ENCODE results near the gene P4HB. TPM values are rescaled to one million over a fixed set of nuclear protein-coding genes. Genes with fewer than 3 reads are reported as not detected.

Gene P4HB
- 377 and 380 TPM in 2 replicates for total RNA-seq (2013; cell fraction: nucleolus; rRNA removed)
- total RNA-seq (2014; rRNA removed) (378 and 467 TPM in 2 replicates), total RNA-seq (2014; rRNA removed; fragmentation: Illumina TruSeq; extraction: Trizol) (247 and 285 TPM in 2 replicates), total RNA-seq (2021) (378 and 437 TPM in 2 replicates), polyA plus RNA-seq (2011; rRNA removed) (44.1 and 49.9 TPM in 2 replicates), polyA plus RNA-seq (2014; fragmentation: Illumina TruSeq; extraction: Trizol) (458 and 725 TPM in 2 replicates), polyA plus RNA-seq (2014; fragmentation: Nextera tagmentation; extraction: Ambion mirVana) (10 to 100 TPM in 1 of 2 experiments, 1 to 10 TPM in 1; 4.7 to 18.3 TPM), polyA plus RNA-seq (2014; rRNA removed) (128 and 182 TPM in 2 replicates), polyA plus RNA-seq (2016; fragmentation: Nextera tagmentation; extraction: Ambion mirVana) (100 to 1,000 TPM; 543 to 549 TPM), polyA minus RNA-seq (2011; rRNA and poly(A)+ RNA removed) (38.8 and 46.2 TPM in 2 replicates), Bru-seq, nascent RNA (percentile 90 among the genes with signal in this experiment), BruChase-seq, experiment 1, labeled RNA remaining after a 6-hour chase (percentile 98 among the genes with signal in this experiment), BruChase-seq, experiment 2, labeled RNA remaining after a 2-hour chase (percentile 95 among the genes with signal in this experiment)
- 409 TPM for polyA plus RNA-seq (2011; ENCODE audit: low read depth)
- polyA plus RNA-seq (2011; cell fraction: cytosol; rRNA removed), result 37.3 and 56.7 TPM in 2 replicates
- polyA plus RNA-seq (2011; cell fraction: nucleus; rRNA removed), result 82.9 and 101 TPM in 2 replicates
- polyA plus RNA-seq (2012), result 697 and 937 TPM in 2 replicates
- 65.3 and 66.3 TPM in 2 replicates for polyA minus RNA-seq (2011; cell fraction: cytosol; rRNA and poly(A)+ RNA removed)
- 59.7 and 74.5 TPM in 2 replicates for polyA minus RNA-seq (2011; cell fraction: nucleus; rRNA and poly(A)+ RNA removed)
- long read RNA-seq, experiment 1, transcript P4HB-201 (11 exons, 2,603 nt), result major isoform, 324 of 357 reads
- long read RNA-seq, experiment 1, partial matches to known transcripts, result 9 of 357 reads
- long read RNA-seq, experiment 1, other reads (novel, unspliced or antisense), result 14 of 357 reads
- long read RNA-seq, experiment 2, transcript P4HB-201 (11 exons, 2,603 nt), result major isoform, 275 of 325 reads
- long read RNA-seq, experiment 2, transcript P4HB-210 (5 exons, 765 nt), result minor isoform, 6 of 325 reads
- long read RNA-seq, experiment 2, partial matches to known transcripts, result 23 of 325 reads
- long read RNA-seq, experiment 2, other reads (novel, unspliced or antisense), result 19 of 325 reads

DNA sequence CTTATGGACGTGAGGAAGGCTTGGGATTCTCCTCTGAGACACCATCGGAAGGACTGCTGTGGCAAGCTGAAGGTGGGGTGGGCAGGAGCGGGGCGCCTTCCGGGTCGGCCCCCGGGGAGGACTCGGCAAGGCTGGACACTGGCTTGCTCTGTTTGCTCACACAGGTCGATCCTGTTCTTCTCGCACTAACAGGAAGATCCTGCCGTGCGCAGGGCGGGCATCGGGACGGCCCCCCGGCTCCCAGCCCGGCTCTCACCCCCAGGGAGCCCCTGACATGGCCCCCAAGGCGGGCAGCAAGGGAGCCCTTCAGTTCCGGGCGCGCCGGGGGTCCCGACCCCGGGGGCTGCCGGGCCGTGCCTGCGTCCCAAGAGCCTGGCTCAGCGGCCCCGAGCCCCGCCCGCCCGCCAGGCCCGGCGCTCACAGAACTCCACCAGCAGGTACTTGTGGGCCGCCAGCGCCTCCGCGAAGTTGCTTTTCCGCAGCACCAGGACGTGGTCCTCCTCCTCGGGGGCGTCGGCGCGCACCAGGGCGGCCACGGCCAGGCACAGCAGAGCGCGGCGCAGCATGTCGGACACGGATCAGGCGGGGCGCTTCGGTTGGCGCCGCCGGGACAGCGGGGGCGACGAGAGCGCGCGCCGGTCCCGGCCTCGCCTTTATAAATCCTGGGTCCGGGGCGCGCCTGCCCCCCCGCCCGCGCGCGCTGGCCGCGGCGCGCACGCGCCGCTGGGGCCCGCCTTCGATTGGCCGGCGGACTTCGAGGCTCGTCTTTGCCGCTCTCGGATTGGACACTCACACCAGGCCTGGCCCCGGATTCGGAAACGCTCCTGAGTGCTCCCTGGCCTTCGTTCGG is at the start of gene P4HB:
TSS of gene P4HB (minus strand) at position 630 of the 850 bp plus-strand sequence. CDS start at position 566, 64 bp downstream.
- peaks cover 23% of the 10 kb centered on the region for H3K4me1 ChIP-seq (ENCODE audit: control insufficient read depth, insufficient read depth, low read length)
- no peak for ATAC-seq
- CTCF ChIA-PET, result interaction anchor here (0.7 to 1.4 kb wide), 4 partner anchors 9 to 125 kb away, joined by 3 to 7 read pairs (median 4); partner anchors contain the start of genes ARHGDIA and MCRIP1
- H3K79me2 ChIP-seq (ENCODE audit: control insufficient read depth, insufficient read depth, low read length), result peaks cover 76% of the 10 kb centered on the region
- no peaks in the 10 kb centered on the region for H3K27me3 ChIP-seq (replicated peaks in 1 of 2; ENCODE audit: control insufficient read depth in 2 of 2, insufficient read depth in 2 of 2, low read length in 1 of 2)
- in situ Hi-C loops (cut with MboI) (no loop called here), intact Hi-C loops (cut with micrococcal nuclease; ENCODE audit: unreplicated experiment) (loop anchor here (5.0 kb wide), 1 partner anchor 162 kb away; the partner anchor contains the start of genes CENPX and LRRC45)
- H3K4me2 ChIP-seq (ENCODE audit: control insufficient read depth, insufficient read depth), result peak within 1 kb of the TSS; percentile 91
- peaks cover 7 to 31% of the 10 kb centered on the region in 2 experiments for H3K36me3 ChIP-seq (ENCODE audit: control insufficient read depth in 2 of 2, insufficient read depth in 2 of 2, low read length in 1 of 2)
- H3K9ac ChIP-seq (ENCODE audit: control insufficient read depth, insufficient read depth, low read length), result peak within 1 kb of the TSS; percentile 99
- DNase-seq (ENCODE audit: low read depth, low spot score), result no peak
- no peaks in the 10 kb centered on the region for H3K9me3 ChIP-seq (replicated peaks; ENCODE audit: control insufficient read depth, insufficient read depth, low read length)
- SMC1A ChIA-PET (ENCODE audit: uncharacterized antibody, unreplicated experiment), result interaction anchor here (0.8 to 1.5 kb wide), 2 partner anchors 26 to 178 kb away, joined by 3 to 6 read pairs; partner anchors contain the start of gene MCRIP1
- peak within 1 kb of the TSS; percentile 67 for H2AFZ ChIP-seq (ENCODE audit: control insufficient read depth, low read depth, low read length)
- RAD21 ChIA-PET (ENCODE audit: unreplicated experiment), result interaction anchor here (1.0 to 1.2 kb wide), 2 partner anchors 27 to 68 kb away, joined by 3 read pairs; partner anchors contain the start of genes MAFG and MCRIP1
- POLR2A ChIA-PET, result interaction anchor here (0.5 to 1.9 kb wide), 6 partner anchors 10 to 132 kb away, joined by 3 to 15 read pairs (median 10); partner anchors contain the start of gene MCRIP1
- H3K4me3 ChIP-seq, result peak within 1 kb of the TSS; percentile 100
- no TSS peak for BruUV-seq (replicated peaks)
- peaks cover 3% of the 10 kb centered on the region; the same call in 1 of the 2 replicates for H4K20me1 ChIP-seq (ENCODE audit: control insufficient read depth, insufficient read depth)
- under 1% methylated on average over 85 of the region's 95 CpGs for WGBS (ENCODE audit: insufficient coverage, insufficient replicate concordance, low lambda C conversion rate, missing lambda C conversion rate)
- H3K27ac ChIP-seq (ENCODE audit: control insufficient read depth, insufficient read depth), result peak within 1 kb of the TSS; percentile 98
- FAIRE-seq, result no peak
- TF ChIP-seq CEBPB (IDR thresholded peaks at IDR 0.05; ENCODE audit: borderline replicate concordance in 1 of 2, low read depth in 2 of 2, low read length in 2 of 2) (no peak), TAF1 (IDR thresholded peaks at IDR 0.05; ENCODE audit: borderline replicate concordance, low read depth, low read length) (peak; percentile 70; the same call in 1 of the 2 replicates), CREB1 (IDR thresholded peaks at IDR 0.05; ENCODE audit: low read depth) (no peak), NR2F1 (conservative IDR thresholded peaks at IDR 0.05) (peak; percentile 50), ZSCAN29 (IDR thresholded peaks at IDR 0.05) (no peak), CBX5 (IDR thresholded peaks at IDR 0.05; ENCODE audit: low read depth) (no peak), BACH1 (IDR thresholded peaks at IDR 0.05; ENCODE audit: borderline replicate concordance) (peak; percentile 91), RB1 (IDR thresholded peaks at IDR 0.05; ENCODE audit: borderline replicate concordance) (peak; percentile 91; the same call in 1 of the 2 replicates), NFIC (IDR thresholded peaks at IDR 0.05; ENCODE audit: low read depth, low read length) (no peak), MLLT1 (IDR thresholded peaks at IDR 0.05) (no peak), RUNX3 (IDR thresholded peaks at IDR 0.05; ENCODE audit: low read length) (no peak), MTA2 (IDR thresholded peaks at IDR 0.05; ENCODE audit: low read depth) (no peak), WRNIP1 (IDR thresholded peaks at IDR 0.05; ENCODE audit: borderline replicate concordance, low read depth, low read length) (no peak)
- TF ChIP-seq, protein P1, sequence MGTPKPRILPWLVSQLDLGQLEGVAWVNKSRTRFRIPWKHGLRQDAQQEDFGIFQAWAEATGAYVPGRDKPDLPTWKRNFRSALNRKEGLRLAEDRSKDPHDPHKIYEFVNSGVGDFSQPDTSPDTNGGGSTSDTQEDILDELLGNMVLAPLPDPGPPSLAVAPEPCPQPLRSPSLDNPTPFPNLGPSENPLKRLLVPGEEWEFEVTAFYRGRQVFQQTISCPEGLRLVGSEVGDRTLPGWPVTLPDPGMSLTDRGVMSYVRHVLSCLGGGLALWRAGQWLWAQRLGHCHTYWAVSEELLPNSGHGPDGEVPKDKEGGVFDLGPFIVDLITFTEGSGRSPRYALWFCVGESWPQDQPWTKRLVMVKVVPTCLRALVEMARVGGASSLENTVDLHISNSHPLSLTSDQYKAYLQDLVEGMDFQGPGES (IDR thresholded peaks at IDR 0.05), result no peak
- TF ChIP-seq, protein P2, sequence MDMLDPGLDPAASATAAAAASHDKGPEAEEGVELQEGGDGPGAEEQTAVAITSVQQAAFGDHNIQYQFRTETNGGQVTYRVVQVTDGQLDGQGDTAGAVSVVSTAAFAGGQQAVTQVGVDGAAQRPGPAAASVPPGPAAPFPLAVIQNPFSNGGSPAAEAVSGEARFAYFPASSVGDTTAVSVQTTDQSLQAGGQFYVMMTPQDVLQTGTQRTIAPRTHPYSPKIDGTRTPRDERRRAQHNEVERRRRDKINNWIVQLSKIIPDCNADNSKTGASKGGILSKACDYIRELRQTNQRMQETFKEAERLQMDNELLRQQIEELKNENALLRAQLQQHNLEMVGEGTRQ (IDR thresholded peaks at IDR 0.05; ENCODE audit: borderline replicate concordance, low read depth, low read length), result no peak
